K562 (cell line): ENCODE results near the gene PPP1R1C.

Source experiments
- ADNP ChIP-seq: fragments of 200-800 bp; sonication (Bioruptor generic); IDR thresholded peaks from 2 replicates; pipeline ENCODE4 v1.6.1; 2016; ENCODE audit warnings: missing genetic modification characterization, missing compliant biosample characterization
- CC2D1A ChIP-seq: fragments of 450-650 bp; IDR thresholded peaks from 2 replicates; pipeline ENCODE4 v1.6.1; 2017; ENCODE audit warnings: mild to moderate bottlenecking
- CEBPB ChIP-seq: fragments of 450-650 bp; IDR thresholded peaks from 2 replicates; pipeline ENCODE4 v1.6.1; 2016; ENCODE audit warnings: missing genetic modification characterization, missing compliant biosample characterization
- CTBP1 ChIP-seq: fragments of 450-650 bp; IDR thresholded peaks from 2 replicates; pipeline ENCODE4 v1.6.1; 2016; ENCODE audit warnings: borderline replicate concordance
- CTCF ChIP-seq, 3 experiments: IDR thresholded peaks in 2 of 3; conservative IDR thresholded peaks in 1 of 3; 2 replicates each; pipeline ENCODE4 v1.5.1; 2011 to 2012; ENCODE audit warnings: low read length in 3 of 3, mild to moderate bottlenecking in 3 of 3, control low read depth in 2 of 3, improper control_type of control experiment in 1 of 3, inconsistent platforms in 1 of 3, low read depth in 1 of 3, mixed read lengths in 1 of 3, moderate library complexity in 1 of 3; ENCODE audit not compliant: insufficient read depth in 2 of 3
- HDAC6 ChIP-seq: IDR thresholded peaks from 2 replicates; pipeline ENCODE4 v1.6.1; 2012; ENCODE audit warnings: low read depth, mild to moderate bottlenecking, control low read depth, inconsistent platforms, low read length, moderate library complexity
- HMG20A ChIP-seq: fragments of 450-650 bp; formaldehyde crosslinking; conservative IDR thresholded peaks from 2 replicates; pipeline ENCODE4 v1.4.0; 2020; ENCODE audit warnings: mild to moderate bottlenecking, mixed read lengths
- HNRNPH1 ChIP-seq: fragments of 200-400 bp; formaldehyde crosslinking; optimal IDR thresholded peaks from 2 replicates; pipeline ENCODE3; 2017; ENCODE audit warnings: low read depth, mild to moderate bottlenecking, low read length, moderate library complexity
- MYC ChIP-seq, 2 experiments: fragments of 250-450 bp in 1 of 2; sonication (Bioruptor Pico) in 1 of 2; IDR thresholded peaks; 2 replicates each; pipeline versions ENCODE4 v1.5.1 to v1.6.1; 2012 to 2021; ENCODE audit warnings: low read depth in 2 of 2, borderline replicate concordance in 1 of 2, improper control_type of control experiment in 1 of 2, low read length in 1 of 2, mild to moderate bottlenecking in 1 of 2, moderate library complexity in 1 of 2
- SMC3 ChIP-seq: conservative IDR thresholded peaks from 2 replicates; pipeline ENCODE4 v1.6.1; 2011; ENCODE audit warnings: low read depth, low read length, improper control_type of control experiment; ENCODE audit not compliant: insufficient read depth
- TF ChIP-seq, protein P1 (sequence below): fragments of 150-350 bp; conservative IDR thresholded peaks from 2 replicates; pipeline ENCODE4 v1.6.1; 2014; ENCODE audit warnings: low read length
- TF ChIP-seq, protein P2 (sequence below): fragments of 450-650 bp; IDR thresholded peaks from 2 replicates; pipeline ENCODE4 v1.7.1; 2018; ENCODE audit warnings: mild to moderate bottlenecking, low read depth; ENCODE audit not compliant: partially characterized antibody

GRCh38 chr2:181944164-181944913 lies 41.3 kb upstream of the PPP1R1C start:
- TF ChIP-seq, protein P1, sequence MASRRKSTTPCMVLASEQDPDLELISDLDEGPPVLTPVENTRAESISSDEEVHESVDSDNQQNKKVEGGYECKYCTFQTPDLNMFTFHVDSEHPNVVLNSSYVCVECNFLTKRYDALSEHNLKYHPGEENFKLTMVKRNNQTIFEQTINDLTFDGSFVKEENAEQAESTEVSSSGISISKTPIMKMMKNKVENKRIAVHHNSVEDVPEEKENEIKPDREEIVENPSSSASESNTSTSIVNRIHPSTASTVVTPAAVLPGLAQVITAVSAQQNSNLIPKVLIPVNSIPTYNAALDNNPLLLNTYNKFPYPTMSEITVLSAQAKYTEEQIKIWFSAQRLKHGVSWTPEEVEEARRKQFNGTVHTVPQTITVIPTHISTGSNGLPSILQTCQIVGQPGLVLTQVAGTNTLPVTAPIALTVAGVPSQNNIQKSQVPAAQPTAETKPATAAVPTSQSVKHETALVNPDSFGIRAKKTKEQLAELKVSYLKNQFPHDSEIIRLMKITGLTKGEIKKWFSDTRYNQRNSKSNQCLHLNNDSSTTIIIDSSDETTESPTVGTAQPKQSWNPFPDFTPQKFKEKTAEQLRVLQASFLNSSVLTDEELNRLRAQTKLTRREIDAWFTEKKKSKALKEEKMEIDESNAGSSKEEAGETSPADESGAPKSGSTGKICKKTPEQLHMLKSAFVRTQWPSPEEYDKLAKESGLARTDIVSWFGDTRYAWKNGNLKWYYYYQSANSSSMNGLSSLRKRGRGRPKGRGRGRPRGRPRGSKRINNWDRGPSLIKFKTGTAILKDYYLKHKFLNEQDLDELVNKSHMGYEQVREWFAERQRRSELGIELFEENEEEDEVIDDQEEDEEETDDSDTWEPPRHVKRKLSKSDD: no peak
- TF ChIP-seq ADNP (tag) (no peak), SMC3 (no peak), MYC (IDR thresholded peaks at IDR 0.05; ENCODE audit: low read depth, low read length) (no peak), MYC (CRISPR knock-in tag; IDR thresholded peaks at IDR 0.05; ENCODE audit: borderline replicate concordance, low read depth) (no peak), HMG20A (CRISPR knock-in tag) (no peak), CTBP1 (no peak), CEBPB (tag) (no peak), CTCF (IDR thresholded peaks at IDR 0.05 in 2 of 3, conservative IDR thresholded peaks at IDR 0.05 in 1 of 3; ENCODE audit: insufficient read depth in 2 of 3, low read depth in 1 of 3, low read length in 3 of 3) (no peak), HNRNPH1 (no peak), CC2D1A (no peak), HDAC6 (no peak)
- TF ChIP-seq, protein P2, sequence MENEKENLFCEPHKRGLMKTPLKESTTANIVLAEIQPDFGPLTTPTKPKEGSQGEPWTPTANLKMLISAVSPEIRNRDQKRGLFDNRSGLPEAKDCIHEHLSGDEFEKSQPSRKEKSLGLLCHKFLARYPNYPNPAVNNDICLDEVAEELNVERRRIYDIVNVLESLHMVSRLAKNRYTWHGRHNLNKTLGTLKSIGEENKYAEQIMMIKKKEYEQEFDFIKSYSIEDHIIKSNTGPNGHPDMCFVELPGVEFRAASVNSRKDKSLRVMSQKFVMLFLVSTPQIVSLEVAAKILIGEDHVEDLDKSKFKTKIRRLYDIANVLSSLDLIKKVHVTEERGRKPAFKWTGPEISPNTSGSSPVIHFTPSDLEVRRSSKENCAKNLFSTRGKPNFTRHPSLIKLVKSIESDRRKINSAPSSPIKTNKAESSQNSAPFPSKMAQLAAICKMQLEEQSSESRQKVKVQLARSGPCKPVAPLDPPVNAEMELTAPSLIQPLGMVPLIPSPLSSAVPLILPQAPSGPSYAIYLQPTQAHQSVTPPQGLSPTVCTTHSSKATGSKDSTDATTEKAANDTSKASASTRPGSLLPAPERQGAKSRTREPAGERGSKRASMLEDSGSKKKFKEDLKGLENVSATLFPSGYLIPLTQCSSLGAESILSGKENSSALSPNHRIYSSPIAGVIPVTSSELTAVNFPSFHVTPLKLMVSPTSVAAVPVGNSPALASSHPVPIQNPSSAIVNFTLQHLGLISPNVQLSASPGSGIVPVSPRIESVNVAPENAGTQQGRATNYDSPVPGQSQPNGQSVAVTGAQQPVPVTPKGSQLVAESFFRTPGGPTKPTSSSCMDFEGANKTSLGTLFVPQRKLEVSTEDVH: no peak
